Omental fat pad (tissue), 4 donors: Measurements from ENCODE around the gene FAAP20. TPM values are rescaled to one million over a fixed set of nuclear protein-coding genes. Genes with fewer than 3 reads are reported as not detected.

Source experiments
- ATAC-seq: fragments of 150-250 bp; one replicate; pipeline ENCODE4 v1.9.1; 2016; ENCODE audit warnings: mild to moderate bottlenecking, moderate library complexity; ENCODE audit not compliant: low FRiP score
- DNase-seq: peaks from one replicate; pipeline ENCODE4 v3.0.0-alpha.2; 2019; ENCODE audit warnings: low spot score
- total RNA-seq, 4 donors: library from RNA; depleted of rRNA; stranded (reverse); fragments of >200 nt; gene quantifications; one replicate each; pipeline ENCODE4 v1.1.0, GENCODE V29; 2016
- TF ChIP-seq, protein P1 (sequence below), 3 donors: fragments of 450-650 bp; IDR thresholded peaks; one replicate each; pipeline ENCODE4 v1.5.1; 2016 to 2017; ENCODE audit warnings: antibody characterized with exemption in 3 of 3, mild to moderate bottlenecking in 3 of 3, moderate library complexity in 2 of 3

The FAAP20 gene
- total RNA-seq, 4 donors from 2014 or later: 14.2 to 24.9 (median 21.8) TPM

DNA sequence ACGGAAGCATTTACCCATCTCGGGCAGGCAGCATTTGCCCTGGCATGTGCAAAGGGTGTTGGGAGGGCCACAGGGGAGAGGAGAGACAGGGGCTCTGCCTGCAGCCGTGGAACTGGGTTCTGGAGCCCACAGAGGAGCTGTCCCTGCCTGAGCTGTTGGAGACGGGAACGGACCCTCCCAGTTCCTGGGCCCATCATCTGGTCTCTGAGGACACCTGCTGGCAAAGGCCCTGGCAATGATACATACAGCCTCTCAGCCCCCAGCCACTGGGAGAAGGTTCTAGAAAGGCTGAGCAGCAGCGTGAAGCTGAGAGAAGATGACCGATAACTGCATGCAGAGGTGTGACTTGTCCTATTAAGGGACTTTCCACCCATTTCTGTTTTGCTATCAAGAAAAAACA lies 31.4 kb downstream of the FAAP20 start:
- TF ChIP-seq, protein P1, sequence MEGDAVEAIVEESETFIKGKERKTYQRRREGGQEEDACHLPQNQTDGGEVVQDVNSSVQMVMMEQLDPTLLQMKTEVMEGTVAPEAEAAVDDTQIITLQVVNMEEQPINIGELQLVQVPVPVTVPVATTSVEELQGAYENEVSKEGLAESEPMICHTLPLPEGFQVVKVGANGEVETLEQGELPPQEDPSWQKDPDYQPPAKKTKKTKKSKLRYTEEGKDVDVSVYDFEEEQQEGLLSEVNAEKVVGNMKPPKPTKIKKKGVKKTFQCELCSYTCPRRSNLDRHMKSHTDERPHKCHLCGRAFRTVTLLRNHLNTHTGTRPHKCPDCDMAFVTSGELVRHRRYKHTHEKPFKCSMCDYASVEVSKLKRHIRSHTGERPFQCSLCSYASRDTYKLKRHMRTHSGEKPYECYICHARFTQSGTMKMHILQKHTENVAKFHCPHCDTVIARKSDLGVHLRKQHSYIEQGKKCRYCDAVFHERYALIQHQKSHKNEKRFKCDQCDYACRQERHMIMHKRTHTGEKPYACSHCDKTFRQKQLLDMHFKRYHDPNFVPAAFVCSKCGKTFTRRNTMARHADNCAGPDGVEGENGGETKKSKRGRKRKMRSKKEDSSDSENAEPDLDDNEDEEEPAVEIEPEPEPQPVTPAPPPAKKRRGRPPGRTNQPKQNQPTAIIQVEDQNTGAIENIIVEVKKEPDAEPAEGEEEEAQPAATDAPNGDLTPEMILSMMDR (IDR thresholded peaks at IDR 0.05): no peak
- ATAC-seq: no peak

DNA sequence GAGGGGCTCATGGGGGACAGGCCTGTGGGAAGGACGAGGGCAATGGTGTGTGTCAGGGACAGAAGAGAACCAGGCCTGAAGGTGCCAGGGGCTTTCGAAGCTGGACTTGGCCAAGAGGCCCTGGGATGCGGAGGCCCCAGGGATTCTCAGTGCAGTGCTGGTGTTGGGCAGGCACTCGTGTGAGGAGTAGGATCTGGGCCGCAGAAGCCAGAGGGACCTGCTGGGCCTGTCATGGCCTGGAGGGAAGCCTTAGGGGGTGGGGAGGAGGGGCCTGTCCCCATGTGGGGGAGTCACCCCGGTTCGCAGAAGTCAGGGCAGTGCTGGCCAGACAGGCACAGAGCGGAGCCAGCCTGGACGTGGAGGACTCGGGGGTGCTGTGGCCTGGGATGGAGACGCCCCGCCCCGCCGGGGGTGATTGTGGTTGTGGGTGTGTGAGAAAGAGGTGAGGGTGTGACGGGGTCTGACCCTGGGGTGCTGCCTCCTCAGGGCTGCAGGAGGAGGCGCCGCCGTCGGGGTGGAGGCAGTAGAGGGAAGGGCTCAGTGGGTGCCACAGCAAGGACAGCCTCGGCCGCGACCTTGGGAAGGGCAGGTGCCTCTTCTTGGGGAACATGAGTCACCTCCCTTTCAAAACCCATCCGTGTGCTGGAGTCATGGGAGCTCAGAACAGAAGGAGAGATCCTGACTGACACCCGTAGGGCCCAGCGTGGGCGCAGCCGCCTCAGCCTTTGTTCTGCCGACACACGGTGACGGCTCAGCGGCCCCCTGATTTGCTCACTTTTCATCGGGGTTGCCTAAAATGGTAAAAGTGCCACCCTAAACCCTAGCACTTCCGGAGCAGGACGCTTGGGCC lies 33.9 kb downstream of the FAAP20 start:
- TF ChIP-seq, protein P1 (IDR thresholded peaks at IDR 0.05): no peak
- DNase-seq (no peak), ATAC-seq (no peak)

More for the DNA sequence above, 31.4 kb downstream of the FAAP20 start:
- DNase-seq: no peak

DNA sequence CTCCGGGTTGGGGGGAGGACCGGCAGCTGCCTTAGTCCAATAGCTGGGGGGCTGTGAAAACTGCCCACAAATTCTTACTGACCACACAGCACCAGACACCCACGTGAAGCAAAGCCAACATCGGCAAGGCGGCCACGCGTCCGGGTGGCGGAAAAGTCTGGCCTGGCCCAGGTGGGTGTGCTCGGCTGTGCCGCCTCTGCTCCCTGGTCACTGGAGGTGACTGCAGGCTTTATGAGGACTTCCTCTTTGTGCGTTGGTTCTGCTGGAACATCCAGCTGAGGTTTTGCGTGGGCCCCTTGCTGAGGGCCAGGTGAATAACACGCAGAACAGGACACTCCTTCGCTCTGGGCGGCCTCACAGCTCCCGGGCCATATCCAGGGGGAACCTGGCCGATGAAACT lies 35.4 kb downstream of the FAAP20 start:
- TF ChIP-seq, protein P1 (IDR thresholded peaks at IDR 0.05): no peak
- DNase-seq (no peak), ATAC-seq (no peak)

DNA sequence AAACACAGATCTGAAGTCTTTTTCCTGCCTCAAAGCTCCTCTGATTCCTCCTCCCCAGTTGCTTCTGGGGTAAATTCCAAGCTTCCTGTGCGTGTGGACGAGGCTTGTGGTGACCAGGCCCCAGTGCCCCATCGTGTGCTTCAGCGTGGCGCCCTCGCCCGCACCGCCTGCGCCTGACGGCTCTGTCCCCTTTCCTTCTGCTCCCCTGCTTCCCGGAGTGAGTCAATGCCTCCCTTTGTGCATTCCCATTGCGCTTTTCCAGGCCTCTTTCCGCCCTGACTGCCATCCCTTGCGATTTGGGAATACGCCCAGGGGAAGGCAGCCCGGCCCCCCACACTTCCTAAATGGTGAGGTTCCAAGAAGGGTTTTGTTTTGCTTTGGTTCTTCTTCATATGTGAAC lies 36.3 kb downstream of the FAAP20 start:
- TF ChIP-seq, protein P1 (IDR thresholded peaks at IDR 0.05): no peak
- DNase-seq (no peak), ATAC-seq (no peak)

DNA sequence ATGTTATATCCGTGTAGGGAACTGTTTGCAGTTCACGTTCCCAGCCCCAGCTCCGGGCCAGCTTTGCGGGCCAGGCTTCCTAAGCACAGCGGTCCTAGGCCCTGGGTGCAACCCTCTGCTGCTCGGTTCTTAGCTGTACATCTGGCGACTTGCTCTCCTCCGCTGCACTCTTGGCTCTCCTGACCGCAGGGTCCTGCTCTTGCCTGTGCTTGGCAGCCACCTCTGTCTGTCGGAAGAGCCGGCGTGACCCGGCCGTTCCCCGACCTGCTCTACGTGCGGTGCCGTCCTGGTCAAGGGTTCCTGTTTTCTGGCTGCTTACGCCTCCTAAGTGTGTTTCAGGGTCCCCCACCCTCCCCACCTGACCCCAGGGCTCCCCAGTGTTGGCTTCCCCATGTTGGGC lies 36.7 kb downstream of the FAAP20 start:
- TF ChIP-seq, protein P1 (IDR thresholded peaks at IDR 0.05): no peak

DNA sequence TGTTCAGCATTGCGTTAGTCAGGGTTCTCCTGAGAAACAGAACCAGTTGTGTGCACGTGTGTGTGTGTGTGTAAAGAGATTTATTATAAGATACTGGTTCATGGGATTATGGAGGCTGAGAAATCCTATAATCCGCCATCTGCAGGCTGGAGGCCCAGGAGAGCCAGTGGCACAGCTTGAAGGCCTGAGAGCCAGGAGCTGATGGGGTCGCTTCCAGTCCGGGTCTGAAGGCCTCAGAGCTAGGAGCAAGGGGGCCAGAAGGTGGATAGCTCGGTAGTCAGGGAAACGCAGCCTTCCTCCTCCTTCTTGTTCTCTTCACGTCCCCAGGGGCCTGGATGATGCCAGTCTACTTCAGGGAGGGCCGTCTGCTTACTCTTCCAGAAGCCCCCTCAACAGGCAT lies 37.7 kb downstream of the FAAP20 start:
- TF ChIP-seq, protein P1 (IDR thresholded peaks at IDR 0.05): no peak
- no peak for DNase-seq

More for the DNA sequence above, 36.7 kb downstream of the FAAP20 start:
- no peak for DNase-seq
- ATAC-seq: no peak

DNA sequence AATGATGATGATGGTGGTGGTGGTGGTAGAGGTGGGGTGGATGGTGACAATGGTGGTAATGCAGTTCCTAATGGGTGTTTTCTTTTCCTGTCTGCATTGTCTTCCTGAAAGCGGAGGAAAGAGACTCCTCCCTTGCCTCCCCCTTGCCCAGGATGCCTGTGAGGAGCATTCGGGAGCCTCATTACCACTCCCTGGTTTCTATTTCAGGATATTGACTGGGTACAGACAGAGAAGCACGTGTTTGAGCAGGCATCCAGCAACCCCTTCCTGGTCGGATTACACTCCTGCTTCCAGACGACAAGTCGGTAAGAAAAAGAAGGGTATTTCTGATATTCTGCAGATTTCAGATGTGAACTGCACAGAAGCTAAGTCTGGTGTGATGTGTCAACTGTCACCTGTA lies 38.8 kb downstream of the FAAP20 start:
- DNase-seq (no peak), ATAC-seq (no peak)
- TF ChIP-seq, protein P1 (IDR thresholded peaks at IDR 0.05): no peak

More for the DNA sequence above, 37.7 kb downstream of the FAAP20 start:
- ATAC-seq: no peak
